IPS DF 6.9 (cell line): ENCODE data around the gene SPEG.

Source experiments
- DNase-seq: peaks from one replicate; pipeline ENCODE4 v3.0.0-alpha.2; 2013; ENCODE audit warnings: low read depth, low spot score
- H3K27ac ChIP-seq: one replicate; pipeline ENCODE4 v1.5.1; 2013; ENCODE audit warnings: low read length, control low read depth
- H3K27me3 ChIP-seq: 2 replicates; pipeline ENCODE4 v1.6.1; 2013; ENCODE audit warnings: mild to moderate bottlenecking, low read length; ENCODE audit not compliant: control insufficient read depth, insufficient read depth
- H3K36me3 ChIP-seq: 2 replicates; pipeline ENCODE4 v1.6.1; 2013; ENCODE audit warnings: low read length; ENCODE audit not compliant: control insufficient read depth, insufficient read depth
- H3K4me1 ChIP-seq: 2 replicates; pipeline ENCODE4 v1.6.1; 2013; ENCODE audit warnings: low read length; ENCODE audit not compliant: control insufficient read depth, insufficient read depth
- H3K4me3 ChIP-seq: 2 replicates; pipeline ENCODE4 v1.5.1; 2013; ENCODE audit warnings: mild to moderate bottlenecking, low read length
- H3K9me3 ChIP-seq: 2 replicates; pipeline ENCODE4 v1.6.1; 2013; ENCODE audit warnings: low read length, inconsistent platforms; ENCODE audit not compliant: control insufficient read depth, insufficient read depth
- WGBS: extraction: QIAGEN DNeasy Blood & Tissue Kit; methylation state at CpG from one replicate; pipeline ENCODE4 v1.1.7; 2013; ENCODE audit warnings: mixed read lengths, missing lambda C conversion rate; ENCODE audit not compliant: insufficient read length, insufficient coverage; 5-methylcytosine and 5-hydroxymethylcytosine counted together

The SPEG gene

DNA sequence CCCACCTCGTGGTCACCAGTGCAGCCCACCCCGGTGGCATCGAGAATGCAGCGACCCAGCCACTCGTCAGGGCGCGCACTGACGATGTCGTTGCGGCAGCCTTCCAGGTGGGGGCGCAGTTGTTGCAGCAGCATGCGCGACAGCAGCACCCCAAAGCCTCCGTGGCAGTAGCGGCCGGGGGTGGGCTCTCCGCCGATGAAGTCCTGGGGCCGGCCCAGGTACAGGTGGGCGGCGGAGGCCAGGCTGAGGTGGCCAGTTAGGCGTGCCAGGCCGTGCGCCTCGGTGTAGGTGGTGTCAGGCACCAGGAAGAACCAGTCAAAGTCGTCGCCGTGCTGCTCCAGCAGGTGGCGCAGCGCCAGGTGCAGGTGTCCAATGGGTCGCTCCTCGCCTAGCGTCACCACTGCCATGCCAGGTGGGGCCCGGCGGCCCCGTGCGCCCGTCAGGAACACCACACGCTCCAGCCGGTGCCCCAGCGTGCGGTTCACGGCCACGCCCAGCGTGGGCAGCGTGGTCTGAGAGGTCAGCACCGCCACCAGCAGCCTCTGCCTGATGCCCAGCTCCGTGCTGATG, 107.1 kb downstream of the SPEG start:
- peaks cover 11% of the 10 kb centered on the region; the same call in 1 of the 2 replicates for H3K4me1 ChIP-seq
- no peak overlapping the region for H3K27ac ChIP-seq
- no peaks in the 10 kb centered on the region for H3K27me3 ChIP-seq
- peaks cover 15% of the 10 kb centered on the region for H3K36me3 ChIP-seq
- peak overlapping the region; percentile 11; the same call in 1 of the 2 replicates for H3K4me3 ChIP-seq
- no CpG with 5 or more reads among the region's 48 CpGs for WGBS
- DNase-seq: no peak
- H3K9me3 ChIP-seq: no peaks in the 10 kb centered on the region

DNA sequence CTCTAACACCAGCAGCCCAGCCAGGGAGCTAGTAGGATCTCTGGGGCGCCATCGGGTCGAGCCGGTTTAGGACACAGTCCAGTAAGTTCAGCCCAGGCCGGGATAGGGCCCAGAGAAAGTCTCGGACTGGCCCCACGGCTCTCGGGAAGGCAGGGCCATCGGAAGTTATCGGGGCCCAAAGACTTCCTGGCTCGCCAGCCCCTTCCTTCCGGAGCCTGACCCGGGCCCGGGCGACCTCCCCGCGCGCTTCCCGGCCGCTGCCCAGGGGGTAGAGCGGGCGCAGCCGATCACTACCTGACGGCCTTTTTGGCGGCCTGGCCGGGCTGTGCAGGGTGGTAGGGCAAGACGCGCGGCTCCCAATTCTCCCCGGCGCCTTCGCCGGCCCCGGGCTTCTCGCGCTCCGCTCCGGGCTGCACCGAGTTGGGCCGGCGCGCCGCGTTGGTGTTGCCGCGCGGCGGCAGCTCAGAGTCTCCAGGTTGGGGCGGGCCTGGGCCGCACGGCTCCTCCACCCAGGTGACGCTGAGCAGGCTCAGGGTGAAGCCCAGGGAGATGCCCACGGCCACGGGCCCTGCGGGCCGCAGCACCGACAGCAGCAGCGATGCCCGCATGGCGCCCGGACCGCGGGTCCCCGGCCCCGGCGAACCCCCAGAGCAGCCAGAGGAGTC, 108.4 kb downstream of the SPEG start:
- Histone ChIP-seq H3K4me3 (peak overlapping the region; percentile 97), H3K27me3 (no peaks in the 10 kb centered on the region), H3K36me3 (peaks cover 22% of the 10 kb centered on the region), H3K9me3 (no peaks in the 10 kb centered on the region), H3K27ac (no peak overlapping the region), H3K4me1 (peaks cover 5% of the 10 kb centered on the region; the same call in 1 of the 2 replicates)
- no CpG with 5 or more reads among the region's 66 CpGs for WGBS
- DNase-seq: no peak

GRCh38 chr2:219543596-219544358, 109.1 kb downstream of the SPEG start, which contains the start of the genes CHPF and TMEM198:
Gene CHPF (minus strand): TSS chr2:219543809. CDS start chr2:219543538, 271 bp downstream.
Gene TMEM198 (plus strand): TSS chr2:219544028. CDS start chr2:219544728, 700 bp downstream.
- DNase-seq: peak; percentile 94
- no peak within 1 kb of the TSS for H3K27ac ChIP-seq
- H3K4me1 ChIP-seq: 0 out of 2 replicates have a peak, but pooled peaks cover 3% of the 10 kb centered on the region
- peak within 1 kb of the TSS; percentile 97 for H3K4me3 ChIP-seq
- no peaks in the 10 kb centered on the region for H3K27me3 ChIP-seq
- WGBS: no CpG with 5 or more reads among the region's 75 CpGs
- no peaks in the 10 kb centered on the region for H3K9me3 ChIP-seq
- H3K36me3 ChIP-seq: peaks cover 22% of the 10 kb centered on the region

GRCh38 chr2:219544567-219544966, 109.9 kb downstream of the SPEG start:
- DNase-seq: no peak
- Histone ChIP-seq H3K4me1 (0 out of 2 replicates have a peak, but pooled peaks cover 3% of the 10 kb centered on the region), H3K27ac (no peak overlapping the region), H3K27me3 (no peaks in the 10 kb centered on the region), H3K9me3 (no peaks in the 10 kb centered on the region), H3K4me3 (peak overlapping the region; percentile 40; the same call in 1 of the 2 replicates), H3K36me3 (peaks cover 17% of the 10 kb centered on the region)
- WGBS: no CpG with 5 or more reads among the region's 9 CpGs

- no CpG with 5 or more reads among the region's 3 CpGs for WGBS
- Histone ChIP-seq H3K9me3 (no peaks in the 10 kb centered on the region), H3K4me1 (0 out of 2 replicates have a peak, but pooled peaks cover 3% of the 10 kb centered on the region), H3K4me3 (no peak overlapping the region), H3K27ac (no peak overlapping the region), H3K36me3 (peaks cover 8% of the 10 kb centered on the region), H3K27me3 (no peaks in the 10 kb centered on the region)
- no peak for DNase-seq
Measured at GRCh38 chr2:219545295-219545942, 110.8 kb downstream of the SPEG start.

DNA sequence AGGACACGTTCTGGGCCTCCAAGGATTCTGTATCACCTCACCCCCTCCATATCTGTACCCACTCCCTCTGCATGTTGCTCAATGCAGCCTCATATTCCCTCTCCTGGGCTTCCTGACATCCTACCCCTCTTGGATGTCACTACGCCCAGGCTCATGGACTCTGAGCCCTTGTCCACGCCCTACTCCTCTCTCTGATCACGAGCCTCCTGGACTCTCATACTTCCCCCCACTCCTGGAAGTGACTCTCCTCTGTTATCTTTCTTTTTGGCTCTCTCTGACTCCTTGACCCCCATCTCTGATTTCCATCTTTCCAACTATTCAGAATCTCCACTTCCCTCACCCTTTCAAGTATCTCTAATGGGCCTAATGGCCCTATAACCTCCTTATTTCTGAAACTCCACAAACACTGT, 111.3 kb downstream of the SPEG start:
- whole genome bisulfite sequencing: no CpG with 5 or more reads among the region's 4 CpGs
- Histone ChIP-seq H3K27ac (no peak overlapping the region), H3K4me1 (0 out of 2 replicates have a peak, but pooled peaks cover 5% of the 10 kb centered on the region), H3K4me3 (no peak overlapping the region), H3K9me3 (no peaks in the 10 kb centered on the region), H3K27me3 (no peaks in the 10 kb centered on the region), H3K36me3 (peaks cover 7% of the 10 kb centered on the region; the same call in 1 of the 2 replicates)
- DNase-seq: no peak

- no peak for DNase-seq
- H3K27me3 ChIP-seq: no peaks in the 10 kb centered on the region
- no peak overlapping the region for H3K4me3 ChIP-seq
- no peak overlapping the region for H3K27ac ChIP-seq
- no peaks in the 10 kb centered on the region for H3K9me3 ChIP-seq
- no CpG with 5 or more reads among the region's 26 CpGs for WGBS
- H3K36me3 ChIP-seq: peaks cover 7% of the 10 kb centered on the region; the same call in 1 of the 2 replicates
- 0 out of 2 replicates have a peak, but pooled peaks cover 5% of the 10 kb centered on the region for H3K4me1 ChIP-seq
Measured at GRCh38 chr2:219547621-219548020, 113.0 kb downstream of the SPEG start.
